ENCODE data around the gene DNAH11. TPM values are rescaled to one million over a fixed set of nuclear protein-coding genes. Genes with fewer than 3 reads are reported as not detected.

DNAH11 gene
- total RNA-seq, 1 experiment from 2014 or later = 1.9 TPM

DNA sequence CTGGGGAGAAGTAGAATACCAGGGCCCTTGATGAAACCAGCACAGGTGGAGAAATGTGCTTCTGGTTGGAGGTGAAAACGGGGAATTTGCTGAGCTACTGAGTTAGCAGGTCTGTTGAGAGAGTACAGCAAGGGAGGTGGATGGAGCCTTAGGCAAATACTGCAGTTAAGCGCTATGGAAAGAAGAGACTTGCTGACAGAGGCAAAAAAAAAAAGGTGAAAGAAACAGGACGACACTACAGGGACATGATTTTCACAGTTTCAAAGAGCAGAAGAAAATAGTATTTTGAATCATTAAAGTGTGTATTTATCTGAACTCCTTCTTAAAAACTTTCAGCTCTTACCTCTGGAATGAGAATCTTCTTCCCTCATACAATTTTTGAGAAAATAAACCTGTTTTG lies 159.5 kb downstream of the DNAH11 start:
- CTCF ChIA-PET = no interaction called here
- Mint-ChIP-seq H3K9me3 (ENCODE audit: low read depth, unreplicated experiment) (no peaks in the 10 kb centered on the region), H3K27me3 (ENCODE audit: unreplicated experiment) (no peaks in the 10 kb centered on the region)

DNA sequence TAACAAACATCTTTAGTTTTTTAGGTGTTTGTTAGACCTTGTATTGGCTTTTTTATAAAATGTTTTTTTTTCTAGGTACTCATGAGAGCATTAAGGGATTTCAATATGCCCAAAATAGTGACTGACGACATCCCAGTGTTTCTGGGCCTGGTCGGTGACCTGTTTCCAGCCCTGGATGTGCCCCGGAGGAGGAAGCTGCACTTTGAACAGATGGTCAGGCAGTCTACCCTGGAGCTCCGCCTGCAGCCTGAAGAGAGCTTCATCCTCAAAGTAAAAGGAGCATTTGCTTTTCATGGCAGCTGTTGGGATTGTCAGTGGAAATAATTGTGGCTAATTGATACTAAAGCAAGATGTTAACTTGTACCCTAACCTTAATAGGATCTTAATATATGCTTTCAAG lies 161.5 kb downstream of the DNAH11 start:
- no TSS peak for BruUV-seq (replicated peaks)
- no peak overlapping the region for H3K4me3 Mint-ChIP-seq (ENCODE audit: low read depth, unreplicated experiment)

More for the DNA sequence above, 159.5 kb downstream of the DNAH11 start:
- H3K36me3 Mint-ChIP-seq (ENCODE audit: insufficient read depth, unreplicated experiment) = no peaks in the 10 kb centered on the region
- H3K4me1 Mint-ChIP-seq (ENCODE audit: low read depth, unreplicated experiment) = no peaks in the 10 kb centered on the region
- no peak overlapping the region for H3K4me3 Mint-ChIP-seq (ENCODE audit: low read depth, unreplicated experiment)
- no peak overlapping the region for H3K27ac Mint-ChIP-seq (ENCODE audit: unreplicated experiment)
- DNase-seq = no peak
- no peak for TF ChIP-seq CTCF (IDR thresholded peaks at IDR 0.05; ENCODE audit: unreplicated experiment)
- no TSS peak for BruUV-seq (replicated peaks)
- intact Hi-C loops (cut with micrococcal nuclease; ENCODE audit: unreplicated experiment) = no loop called here

DNA sequence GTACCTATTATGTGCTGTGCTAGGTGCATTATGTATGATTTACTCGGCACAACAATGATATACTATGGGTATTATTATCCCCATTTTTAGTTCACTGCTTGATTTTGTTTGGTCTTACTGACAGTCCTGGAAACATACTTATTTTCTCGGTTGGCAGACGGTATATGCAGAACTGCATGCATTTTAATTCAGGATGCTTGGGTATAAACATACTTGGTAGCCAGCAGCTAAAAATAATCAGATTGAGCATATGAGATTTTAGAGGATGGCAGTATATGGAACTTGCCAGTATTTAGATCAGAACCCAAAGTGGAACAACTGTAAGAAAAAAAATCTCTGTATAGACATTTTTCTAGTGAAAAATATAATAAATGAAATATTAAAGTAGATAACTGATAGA lies 163.3 kb downstream of the DNAH11 start:
- Mint-ChIP-seq H3K27ac (ENCODE audit: unreplicated experiment) (no peak overlapping the region), H3K27me3 (ENCODE audit: unreplicated experiment) (peaks cover 21% of the 10 kb centered on the region), H3K9me3 (ENCODE audit: low read depth, unreplicated experiment) (no peaks in the 10 kb centered on the region), H3K4me1 (ENCODE audit: low read depth, unreplicated experiment) (no peaks in the 10 kb centered on the region), H3K4me3 (ENCODE audit: low read depth, unreplicated experiment) (no peak overlapping the region), H3K36me3 (ENCODE audit: insufficient read depth, unreplicated experiment) (no peaks in the 10 kb centered on the region)
- CTCF ChIA-PET = no interaction called here
- no peak for TF ChIP-seq CTCF (IDR thresholded peaks at IDR 0.05; ENCODE audit: unreplicated experiment)
- intact Hi-C loops (cut with micrococcal nuclease; ENCODE audit: unreplicated experiment) = no loop called here
- BruUV-seq (replicated peaks) = no TSS peak
- DNase-seq = no peak

More for the DNA sequence above, 161.5 kb downstream of the DNAH11 start:
- H3K9me3 Mint-ChIP-seq (ENCODE audit: low read depth, unreplicated experiment) = no peaks in the 10 kb centered on the region
- H3K27me3 Mint-ChIP-seq (ENCODE audit: unreplicated experiment) = peaks cover 9% of the 10 kb centered on the region
- no peaks in the 10 kb centered on the region for H3K4me1 Mint-ChIP-seq (ENCODE audit: low read depth, unreplicated experiment)
- H3K27ac Mint-ChIP-seq (ENCODE audit: unreplicated experiment) = no peak overlapping the region
- TF ChIP-seq CTCF (IDR thresholded peaks at IDR 0.05; ENCODE audit: unreplicated experiment) = no peak
- intact Hi-C loops (cut with micrococcal nuclease; ENCODE audit: unreplicated experiment) = no loop called here
- no peak for DNase-seq
- CTCF ChIA-PET = no interaction called here
- no peaks in the 10 kb centered on the region for H3K36me3 Mint-ChIP-seq (ENCODE audit: insufficient read depth, unreplicated experiment)

DNA sequence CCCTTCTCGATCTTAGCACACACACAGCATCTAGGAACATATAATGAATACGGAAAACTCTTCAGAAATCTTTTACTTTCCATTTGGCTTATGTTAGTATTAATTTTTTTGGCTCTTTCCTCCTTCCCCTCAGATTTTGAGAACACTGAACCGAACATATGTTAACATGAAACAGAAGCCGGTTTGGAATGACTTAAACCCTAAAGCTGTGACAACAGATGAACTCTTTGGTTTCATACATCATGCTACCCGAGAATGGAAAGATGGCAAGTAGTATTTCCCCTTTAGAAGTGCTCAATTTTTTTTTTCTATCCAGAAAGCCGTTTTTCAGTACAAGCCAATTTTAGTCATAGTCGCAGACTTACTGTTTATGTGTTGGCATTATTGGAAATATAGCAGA lies 164.7 kb downstream of the DNAH11 start:
- Mint-ChIP-seq H3K36me3 (ENCODE audit: insufficient read depth, unreplicated experiment) (no peaks in the 10 kb centered on the region), H3K4me1 (ENCODE audit: low read depth, unreplicated experiment) (no peaks in the 10 kb centered on the region), H3K27me3 (ENCODE audit: unreplicated experiment) (peaks cover 34% of the 10 kb centered on the region), H3K4me3 (ENCODE audit: low read depth, unreplicated experiment) (no peak overlapping the region), H3K27ac (ENCODE audit: unreplicated experiment) (no peak overlapping the region), H3K9me3 (ENCODE audit: low read depth, unreplicated experiment) (no peaks in the 10 kb centered on the region)
- no TSS peak for BruUV-seq (replicated peaks)
- CTCF ChIA-PET = no interaction called here
- no peak for TF ChIP-seq CTCF (IDR thresholded peaks at IDR 0.05; ENCODE audit: unreplicated experiment)
- no peak for DNase-seq
- intact Hi-C loops (cut with micrococcal nuclease; ENCODE audit: unreplicated experiment) = no loop called here

DNA sequence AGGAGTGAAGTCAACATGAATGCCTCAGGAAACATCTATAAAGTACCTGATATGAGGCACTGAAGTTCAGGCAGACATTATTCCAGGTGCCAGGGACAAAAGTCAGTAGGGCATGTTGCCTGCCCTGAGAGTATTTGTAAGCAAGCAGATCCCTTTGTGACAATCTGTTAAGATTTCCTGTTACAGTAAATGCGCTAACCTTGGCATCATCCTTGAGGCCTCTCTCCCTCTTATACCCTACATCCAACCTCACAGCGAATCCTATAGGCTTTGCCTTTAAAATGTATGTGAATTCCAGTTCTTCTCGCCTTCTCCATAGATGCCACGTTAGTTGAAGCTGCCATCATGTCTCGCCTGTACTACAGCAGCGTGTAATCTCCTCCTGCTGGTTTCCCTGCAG lies 165.3 kb downstream of the DNAH11 start:
- H3K27ac Mint-ChIP-seq (ENCODE audit: unreplicated experiment) = no peak overlapping the region
- no peak for DNase-seq
- TF ChIP-seq CTCF (IDR thresholded peaks at IDR 0.05; ENCODE audit: unreplicated experiment) = no peak
- H3K9me3 Mint-ChIP-seq (ENCODE audit: low read depth, unreplicated experiment) = no peaks in the 10 kb centered on the region
- CTCF ChIA-PET = no interaction called here
- BruUV-seq (replicated peaks) = no TSS peak
- peaks cover 40% of the 10 kb centered on the region for H3K27me3 Mint-ChIP-seq (ENCODE audit: unreplicated experiment)
- no peaks in the 10 kb centered on the region for H3K4me1 Mint-ChIP-seq (ENCODE audit: low read depth, unreplicated experiment)
- intact Hi-C loops (cut with micrococcal nuclease; ENCODE audit: unreplicated experiment) = no loop called here
- no peaks in the 10 kb centered on the region for H3K36me3 Mint-ChIP-seq (ENCODE audit: insufficient read depth, unreplicated experiment)
- no peak overlapping the region for H3K4me3 Mint-ChIP-seq (ENCODE audit: low read depth, unreplicated experiment)

Data from Calu3 (cell line).